Uterus (tissue), 4 donors: ENCODE data around the gene GJA5. TPM values are rescaled to one million over a fixed set of nuclear protein-coding genes. Genes with fewer than 3 reads are reported as not detected.

Experiments
- DNase-seq, 2 donors: peaks; one replicate each; pipeline ENCODE4 v3.0.0-alpha.2; 2019 to 2020
- H3K27ac ChIP-seq, 2 donors: fragments of 200-600 bp; sonication (generic); 1 replicate in 1 of 2; 2 replicates in 1 of 2; pipeline ENCODE4 v1.5.1; 2016 to 2018
- H3K27me3 ChIP-seq, 2 donors: fragments of 200-600 bp; sonication (generic); one replicate each; pipeline ENCODE4 v1.5.1; 2018 to 2019; ENCODE audit warnings: control low read depth in 1 of 2
- H3K36me3 ChIP-seq, 2 donors: fragments of 200-600 bp; sonication (generic); one replicate each; pipeline ENCODE4 v1.5.1; 2019; ENCODE audit warnings: control low read depth in 1 of 2
- H3K4me1 ChIP-seq, 2 donors: fragments of 200-600 bp; sonication (generic); one replicate each; pipeline ENCODE4 v1.5.1; 2018 to 2019; ENCODE audit warnings: control low read depth in 1 of 2
- H3K4me3 ChIP-seq, 2 donors: fragments of 200-600 bp; sonication (generic); 1 replicate in 1 of 2; 2 replicates in 1 of 2; pipeline ENCODE4 v1.5.1; 2018 to 2019; ENCODE audit warnings: mild to moderate bottlenecking in 1 of 2
- H3K9me3 ChIP-seq, 2 donors: fragments of 200-600 bp; sonication (generic); one replicate each; pipeline ENCODE4 v1.5.1; 2019; ENCODE audit warnings: control low read depth in 1 of 2
- POLR2A ChIP-seq, 2 donors: fragments of 450-650 bp; IDR thresholded peaks; one replicate each; pipeline ENCODE4 v1.6.1; 2016; ENCODE audit warnings: antibody characterized with exemption in 2 of 2, mild to moderate bottlenecking in 1 of 2, moderate library complexity in 1 of 2
- intact Hi-C: fragments of 100-400 bp; cut with DNase I; formaldehyde crosslinking; loops from one replicate; pipeline ENCODE4 v1.15.1; 2023; ENCODE audit warnings: low total_unique reads
- total RNA-seq, 4 donors: library from RNA; depleted of rRNA in 3 of 4; stranded (reverse); fragments of >200 nt in 3 of 4; gene quantifications; one replicate each; pipeline versions ENCODE4 v1.1.0 to v1.2.4, GENCODE V29; 2014 to 2023
- TF ChIP-seq, protein P1 (sequence below), 4 experiments: fragments of 200-600 bp in 2 of 4; fragments of 450-650 bp in 2 of 4; sonication (generic) in 2 of 4; IDR thresholded peaks; one replicate each; pipeline ENCODE4 v1.5.1; 2016 to 2019; ENCODE audit warnings: antibody characterized with exemption in 4 of 4, mild to moderate bottlenecking in 2 of 4, moderate library complexity in 1 of 4
- donor health status: DM: yes; HTN: yes; CAD: no.

Gene GJA5
- total RNA-seq, 4 donors from 2014 or later, result 10.0 to 24.5 (median 15.1) TPM

DNA sequence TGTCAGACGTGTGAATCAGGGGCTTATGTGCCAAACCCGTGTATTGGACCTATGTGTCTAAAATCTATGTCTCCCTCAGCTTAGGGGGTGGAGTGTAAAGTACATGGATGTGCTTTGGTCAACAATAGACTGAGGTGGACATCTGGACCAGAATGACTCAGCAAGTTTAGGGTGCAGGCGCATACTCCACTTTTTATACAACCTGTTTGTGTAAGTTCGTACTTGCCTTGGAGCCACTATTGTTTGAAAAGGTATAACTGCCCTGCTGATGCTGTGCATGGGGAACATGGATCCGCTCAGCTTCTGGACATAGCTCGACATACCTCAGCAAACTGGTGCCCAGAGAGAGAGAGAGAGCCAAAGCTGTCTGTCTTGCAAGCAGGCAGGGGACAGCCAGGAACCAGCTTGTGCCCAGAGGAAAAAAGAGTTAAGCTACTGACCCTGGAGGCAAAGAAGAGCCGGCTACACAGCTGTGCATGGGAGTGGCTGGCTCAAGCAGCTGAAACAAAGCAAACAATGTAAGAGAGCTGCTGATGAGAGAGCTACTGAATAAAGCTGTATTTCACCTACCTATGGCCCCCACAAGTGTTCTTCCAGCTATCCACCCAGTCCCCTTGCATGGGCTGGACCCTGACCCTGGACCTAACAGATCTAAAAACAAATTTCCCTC, 41.2 kb downstream of the GJA5 start:
- TF ChIP-seq POLR2A (IDR thresholded peaks at IDR 0.05), result no peak
- TF ChIP-seq, protein P1, sequence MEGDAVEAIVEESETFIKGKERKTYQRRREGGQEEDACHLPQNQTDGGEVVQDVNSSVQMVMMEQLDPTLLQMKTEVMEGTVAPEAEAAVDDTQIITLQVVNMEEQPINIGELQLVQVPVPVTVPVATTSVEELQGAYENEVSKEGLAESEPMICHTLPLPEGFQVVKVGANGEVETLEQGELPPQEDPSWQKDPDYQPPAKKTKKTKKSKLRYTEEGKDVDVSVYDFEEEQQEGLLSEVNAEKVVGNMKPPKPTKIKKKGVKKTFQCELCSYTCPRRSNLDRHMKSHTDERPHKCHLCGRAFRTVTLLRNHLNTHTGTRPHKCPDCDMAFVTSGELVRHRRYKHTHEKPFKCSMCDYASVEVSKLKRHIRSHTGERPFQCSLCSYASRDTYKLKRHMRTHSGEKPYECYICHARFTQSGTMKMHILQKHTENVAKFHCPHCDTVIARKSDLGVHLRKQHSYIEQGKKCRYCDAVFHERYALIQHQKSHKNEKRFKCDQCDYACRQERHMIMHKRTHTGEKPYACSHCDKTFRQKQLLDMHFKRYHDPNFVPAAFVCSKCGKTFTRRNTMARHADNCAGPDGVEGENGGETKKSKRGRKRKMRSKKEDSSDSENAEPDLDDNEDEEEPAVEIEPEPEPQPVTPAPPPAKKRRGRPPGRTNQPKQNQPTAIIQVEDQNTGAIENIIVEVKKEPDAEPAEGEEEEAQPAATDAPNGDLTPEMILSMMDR (IDR thresholded peaks at IDR 0.05), result no peak
- no peak for DNase-seq
- no peaks in the 10 kb centered on the region for H3K9me3 ChIP-seq
- H3K4me3 ChIP-seq, result no peak overlapping the region
- no peaks in the 10 kb centered on the region for H3K36me3 ChIP-seq
- intact Hi-C loops, result no loop called here
- no peaks in the 10 kb centered on the region for H3K4me1 ChIP-seq
- no peak overlapping the region for H3K27ac ChIP-seq
- no peaks in the 10 kb centered on the region for H3K27me3 ChIP-seq

DNA sequence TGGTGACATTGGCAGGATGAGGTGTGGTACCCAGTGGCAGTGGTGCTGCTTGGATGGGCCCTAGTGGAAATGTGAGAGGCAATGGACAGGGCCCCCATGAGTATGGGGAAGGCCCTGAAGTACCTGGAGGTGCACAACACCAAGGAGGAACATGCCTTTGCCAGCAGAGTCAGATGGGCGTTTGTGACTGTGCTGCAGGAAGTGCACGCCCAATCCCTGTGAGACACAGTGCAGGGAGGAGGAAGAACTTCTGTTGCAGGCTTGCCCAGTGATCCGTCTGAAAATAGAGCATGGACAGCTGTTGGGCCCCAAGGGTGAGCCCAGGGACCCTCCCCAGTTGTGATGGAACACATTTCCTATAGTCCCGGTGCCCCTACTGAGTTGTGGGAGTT, 42.7 kb downstream of the GJA5 start:
- no peak for DNase-seq
- H3K36me3 ChIP-seq, result no peaks in the 10 kb centered on the region
- intact Hi-C loops, result no loop called here
- TF ChIP-seq, protein P1 (IDR thresholded peaks at IDR 0.05), result no peak
- TF ChIP-seq POLR2A (IDR thresholded peaks at IDR 0.05), result no peak
- no peaks in the 10 kb centered on the region for H3K9me3 ChIP-seq
- H3K27ac ChIP-seq, result no peak overlapping the region
- H3K27me3 ChIP-seq, result no peaks in the 10 kb centered on the region
- no peaks in the 10 kb centered on the region for H3K4me1 ChIP-seq
- no peak overlapping the region for H3K4me3 ChIP-seq

DNA sequence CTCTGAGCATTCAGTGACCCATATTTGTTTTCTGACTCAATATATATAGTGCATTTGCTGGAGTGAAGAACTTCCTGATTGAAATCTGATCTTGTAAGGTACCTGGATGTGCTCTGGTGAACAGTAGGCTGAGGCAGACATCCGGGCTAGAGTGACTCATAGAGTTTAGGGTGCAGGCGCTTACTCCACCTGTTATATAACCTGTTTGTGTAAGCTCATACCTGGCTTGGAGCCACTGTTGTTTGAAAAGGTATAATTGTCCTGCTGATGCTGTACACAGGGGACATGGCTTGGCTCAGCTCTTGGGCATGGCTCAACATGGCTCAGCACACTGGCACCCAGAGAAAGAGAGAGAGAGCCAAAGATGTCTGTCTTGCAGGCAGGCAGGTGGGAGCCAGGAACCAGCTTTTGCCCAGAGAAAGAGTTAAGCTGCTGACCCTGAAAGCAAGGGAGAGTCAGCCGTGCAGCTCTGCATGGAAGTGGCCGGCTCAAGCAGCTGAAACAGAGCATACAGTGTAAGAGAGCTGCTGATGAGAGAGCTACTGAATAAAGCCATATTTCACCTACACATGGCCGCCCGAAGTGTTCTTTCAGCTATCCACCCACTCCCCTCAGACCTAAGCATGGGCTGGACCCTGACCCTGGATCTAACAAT, 43.2 kb downstream of the GJA5 start:
- Histone ChIP-seq H3K4me3 (no peak overlapping the region), H3K27me3 (no peaks in the 10 kb centered on the region), H3K4me1 (no peaks in the 10 kb centered on the region), H3K27ac (no peak overlapping the region), H3K9me3 (no peaks in the 10 kb centered on the region), H3K36me3 (no peaks in the 10 kb centered on the region)
- TF ChIP-seq, protein P1 (IDR thresholded peaks at IDR 0.05), result no peak
- no peak for TF ChIP-seq POLR2A (IDR thresholded peaks at IDR 0.05)
- DNase-seq, result no peak
- intact Hi-C loops, result no loop called here

DNA sequence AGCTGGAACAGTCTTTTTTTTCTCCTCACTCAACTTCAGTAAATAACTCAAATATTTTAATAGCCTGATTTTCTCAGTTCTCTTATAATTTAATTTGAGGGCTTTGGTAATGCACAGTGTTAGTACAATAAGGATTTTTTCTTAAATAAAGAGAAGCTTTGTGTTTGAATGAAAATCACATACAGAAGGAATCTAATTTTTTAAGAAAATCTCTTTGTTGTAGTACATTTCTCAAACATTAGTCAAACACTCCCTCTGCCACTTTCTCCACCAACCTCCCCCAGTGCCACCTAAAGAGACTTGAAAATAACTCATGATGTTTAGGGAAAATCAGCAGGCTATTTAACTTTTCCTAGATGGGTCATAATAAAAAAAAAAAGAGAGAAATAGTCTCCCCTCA, 47.8 kb downstream of the GJA5 start:
- no peak for TF ChIP-seq POLR2A (IDR thresholded peaks at IDR 0.05)
- TF ChIP-seq, protein P1 (IDR thresholded peaks at IDR 0.05), result no peak
- H3K4me1 ChIP-seq, result no peaks in the 10 kb centered on the region
- H3K4me3 ChIP-seq, result no peak overlapping the region
- intact Hi-C loops, result no loop called here
- no peak for DNase-seq
- H3K27me3 ChIP-seq, result no peaks in the 10 kb centered on the region
- H3K9me3 ChIP-seq, result no peaks in the 10 kb centered on the region
- no peaks in the 10 kb centered on the region for H3K36me3 ChIP-seq
- H3K27ac ChIP-seq, result no peak overlapping the region

Other genes with a start within 250 kb of the GJA5 start
- gene BCL9, start 219.1 kb downstream of the GJA5 start, total RNA-seq, result 10 to 100 TPM in 2 of 4 donors, 1 to 10 TPM in 2; 4.6 to 55.1 (median 9.9) TPM
- 10 to 100 TPM in 2 of 4 donors, 1 to 10 TPM in 2; 3.6 to 29.3 (median 9.7) TPM for gene ACP6, start 90.1 kb downstream of the GJA5 start, total RNA-seq
- gene GJA8, start 142.2 kb upstream of the GJA5 start, total RNA-seq, result not detected
- gene GPR89B, start 167.8 kb upstream of the GJA5 start, total RNA-seq, result 10 to 100 TPM; 20.2 to 72.4 (median 30.1) TPM